Measurements from ENCODE around the gene DKKL1. TPM values are rescaled to one million over a fixed set of nuclear protein-coding genes. Genes with fewer than 3 reads are reported as not detected.

The DKKL1 gene
- total and polyA plus RNA-seq, 5 donors from 2014 or later: not detected

- peaks cover 35% of the 10 kb centered on the region for H3K36me3 Mint-ChIP-seq
- ATAC-seq (ENCODE audit: low read depth in 2 of 2): no peak
- Histone ChIP-seq H3K27ac (ENCODE audit: insufficient read depth, low read length, poor library complexity, severe bottlenecking) (no peak overlapping the region), H3K4me3 (ENCODE audit: low read depth, low read length) (no peak overlapping the region), H3K9me3 (ENCODE audit: control insufficient read depth in 2 of 2, low read length in 2 of 2) (no peaks in the 10 kb centered on the region), H3K4me1 (ENCODE audit: control insufficient read depth, insufficient read depth, low read length, poor library complexity, severe bottlenecking) (peaks cover 40% of the 10 kb centered on the region), H3K36me3 (ENCODE audit: control insufficient read depth, insufficient read depth, low read length) (peaks cover 14% of the 10 kb centered on the region), H3K27me3 (ENCODE audit: control insufficient read depth, insufficient read depth, low read length) (no peaks in the 10 kb centered on the region)
- H3K4me3 Mint-ChIP-seq: peak overlapping the region in 2 of 4 donors; percentile 50 to 51
- H3K27ac Mint-ChIP-seq: peak overlapping the region in 1 of 3 donors; percentile 59
- DNase-seq: no peak
- peaks cover 0 to 1% (median 0%) of the 10 kb centered on the region in 7 donors for H3K9me3 Mint-ChIP-seq
- no peaks in the 10 kb centered on the region for H3K27me3 Mint-ChIP-seq
- peaks cover 5 to 56% (median 26%) of the 10 kb centered on the region in 4 donors for H3K4me1 Mint-ChIP-seq
These were observed 24.2 kb upstream of the DKKL1 start for GRCh38 chr19:49339301-49340068.

DNA sequence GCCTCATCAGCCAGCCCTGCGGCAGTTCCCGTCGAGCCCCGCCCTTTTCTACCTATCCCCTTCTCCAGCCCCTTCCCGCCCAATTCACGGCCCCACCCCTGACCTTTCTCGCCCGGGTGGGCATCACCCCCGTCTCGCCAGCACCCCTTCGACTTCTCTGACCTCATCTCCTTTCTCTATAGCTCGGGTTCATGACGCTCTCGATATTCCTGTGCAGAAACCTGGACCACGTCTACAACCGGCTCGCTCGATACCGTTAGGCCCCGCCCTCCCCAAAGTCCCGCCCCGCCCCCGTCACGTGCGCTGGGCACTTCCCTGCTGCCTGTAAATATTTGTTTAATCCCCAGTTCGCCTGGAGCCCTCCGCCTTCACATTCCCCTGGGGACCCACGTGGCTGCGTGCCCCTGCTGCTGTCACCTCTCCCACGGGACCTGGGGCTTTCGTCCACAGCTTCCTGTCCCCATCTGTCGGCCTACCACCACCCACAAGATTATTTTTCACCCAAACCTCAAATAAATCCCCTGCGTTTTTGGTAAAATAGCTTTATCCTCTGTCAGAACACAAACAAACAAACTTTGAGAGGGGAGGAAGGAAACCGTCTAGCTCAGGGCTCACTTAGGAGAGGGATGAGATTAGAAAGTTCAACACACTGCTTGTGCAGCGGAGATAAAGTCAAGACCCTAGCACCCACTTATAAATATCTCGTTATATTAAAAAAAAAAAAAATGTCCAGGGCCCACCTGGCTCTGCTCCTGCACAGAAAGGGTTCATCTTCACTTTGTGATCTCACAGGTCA, 23.4 kb upstream of the DKKL1 start:
- Histone ChIP-seq H3K36me3 (ENCODE audit: control insufficient read depth, insufficient read depth, low read length) (peaks cover 14% of the 10 kb centered on the region), H3K4me1 (ENCODE audit: control insufficient read depth, insufficient read depth, low read length, poor library complexity, severe bottlenecking) (peaks cover 33% of the 10 kb centered on the region), H3K27me3 (ENCODE audit: control insufficient read depth, insufficient read depth, low read length) (no peaks in the 10 kb centered on the region), H3K27ac (ENCODE audit: insufficient read depth, low read length, poor library complexity, severe bottlenecking) (no peak overlapping the region), H3K9me3 (ENCODE audit: control insufficient read depth in 2 of 2, low read length in 2 of 2) (no peaks in the 10 kb centered on the region), H3K4me3 (ENCODE audit: low read depth, low read length) (no peak overlapping the region)
- no peaks in the 10 kb centered on the region for H3K27me3 Mint-ChIP-seq
- DNase-seq (no peak), ATAC-seq (ENCODE audit: low read depth in 2 of 2) (no peak)
- peaks cover 5 to 48% (median 23%) of the 10 kb centered on the region in 4 donors for H3K4me1 Mint-ChIP-seq
- H3K4me3 Mint-ChIP-seq: peak overlapping the region in 2 of 4 donors; percentile 43 to 50
- H3K9me3 Mint-ChIP-seq: peaks cover 0 to 1% (median 0%) of the 10 kb centered on the region in 7 donors
- H3K27ac Mint-ChIP-seq: peak overlapping the region in 2 of 3 donors; percentile 59 to 80
- H3K36me3 Mint-ChIP-seq: peaks cover 42% of the 10 kb centered on the region

- Mint-ChIP-seq H3K4me1 (peaks cover 0 to 40% (median 18%) of the 10 kb centered on the region in 4 donors), H3K27me3 (no peaks in the 10 kb centered on the region), H3K27ac (peak overlapping the region in 1 of 3 donors; percentile 80), H3K9me3 (peaks cover 0 to 1% (median 0%) of the 10 kb centered on the region in 7 donors), H3K36me3 (peaks cover 35% of the 10 kb centered on the region), H3K4me3 (peak overlapping the region in 1 of 4 donors; percentile 50)
- DNase-seq (no peak), ATAC-seq (ENCODE audit: low read depth in 2 of 2) (no peak)
- H3K27ac ChIP-seq (ENCODE audit: insufficient read depth, low read length, poor library complexity, severe bottlenecking): no peak overlapping the region
- no peak overlapping the region for H3K4me3 ChIP-seq (ENCODE audit: low read depth, low read length)
- H3K27me3 ChIP-seq (ENCODE audit: control insufficient read depth, insufficient read depth, low read length): no peaks in the 10 kb centered on the region
- H3K9me3 ChIP-seq (ENCODE audit: control insufficient read depth in 2 of 2, low read length in 2 of 2): no peaks in the 10 kb centered on the region
- peaks cover 14% of the 10 kb centered on the region for H3K36me3 ChIP-seq (ENCODE audit: control insufficient read depth, insufficient read depth, low read length)
- H3K4me1 ChIP-seq (ENCODE audit: control insufficient read depth, insufficient read depth, low read length, poor library complexity, severe bottlenecking): peaks cover 24% of the 10 kb centered on the region
These were observed 22.6 kb upstream of the DKKL1 start for GRCh38 chr19:49340865-49341718.

- Mint-ChIP-seq H3K4me1 (peaks cover 0 to 28% (median 9%) of the 10 kb centered on the region in 4 donors), H3K27ac (peak overlapping the region in 2 of 3 donors; percentile 1 to 57), H3K9me3 (peaks cover 0 to 1% (median 0%) of the 10 kb centered on the region in 7 donors), H3K4me3 (peak overlapping the region in 2 of 4 donors; percentile 22 to 46), H3K36me3 (peaks cover 32% of the 10 kb centered on the region), H3K27me3 (no peaks in the 10 kb centered on the region)
- H3K27ac ChIP-seq (ENCODE audit: insufficient read depth, low read length, poor library complexity, severe bottlenecking): no peak overlapping the region
- ATAC-seq (ENCODE audit: low read depth in 2 of 2) (no peak), DNase-seq (no peak)
- no peaks in the 10 kb centered on the region for H3K9me3 ChIP-seq (ENCODE audit: control insufficient read depth in 2 of 2, low read length in 2 of 2)
- H3K36me3 ChIP-seq (ENCODE audit: control insufficient read depth, insufficient read depth, low read length): peaks cover 11% of the 10 kb centered on the region
- no peaks in the 10 kb centered on the region for H3K27me3 ChIP-seq (ENCODE audit: control insufficient read depth, insufficient read depth, low read length)
- H3K4me3 ChIP-seq (ENCODE audit: low read depth, low read length): no peak overlapping the region
- peaks cover 12% of the 10 kb centered on the region for H3K4me1 ChIP-seq (ENCODE audit: control insufficient read depth, insufficient read depth, low read length, poor library complexity, severe bottlenecking)
These were observed 21.4 kb upstream of the DKKL1 start for GRCh38 chr19:49342291-49342721.

- Histone ChIP-seq H3K4me3 (ENCODE audit: low read depth, low read length) (no peak overlapping the region), H3K27ac (ENCODE audit: insufficient read depth, low read length, poor library complexity, severe bottlenecking) (no peak overlapping the region), H3K9me3 (ENCODE audit: control insufficient read depth in 2 of 2, low read length in 2 of 2) (no peaks in the 10 kb centered on the region), H3K36me3 (ENCODE audit: control insufficient read depth, insufficient read depth, low read length) (peaks cover 8% of the 10 kb centered on the region), H3K27me3 (ENCODE audit: control insufficient read depth, insufficient read depth, low read length) (no peaks in the 10 kb centered on the region), H3K4me1 (ENCODE audit: control insufficient read depth, insufficient read depth, low read length, poor library complexity, severe bottlenecking) (peaks cover 4% of the 10 kb centered on the region)
- no peaks in the 10 kb centered on the region for H3K27me3 Mint-ChIP-seq
- DNase-seq: no peak
- ATAC-seq (ENCODE audit: low read depth in 2 of 2): no peak
- H3K27ac Mint-ChIP-seq: peak overlapping the region in 1 of 3 donors; percentile 57
- H3K4me3 Mint-ChIP-seq: peak overlapping the region in 1 of 4 donors; percentile 22
- H3K9me3 Mint-ChIP-seq: peaks cover 0 to 1% (median 0%) of the 10 kb centered on the region in 7 donors
- H3K4me1 Mint-ChIP-seq: peaks cover 0 to 21% (median 9%) of the 10 kb centered on the region in 4 donors
- H3K36me3 Mint-ChIP-seq: peaks cover 27% of the 10 kb centered on the region
These were observed 20.6 kb upstream of the DKKL1 start for GRCh38 chr19:49343123-49343522.

DNA sequence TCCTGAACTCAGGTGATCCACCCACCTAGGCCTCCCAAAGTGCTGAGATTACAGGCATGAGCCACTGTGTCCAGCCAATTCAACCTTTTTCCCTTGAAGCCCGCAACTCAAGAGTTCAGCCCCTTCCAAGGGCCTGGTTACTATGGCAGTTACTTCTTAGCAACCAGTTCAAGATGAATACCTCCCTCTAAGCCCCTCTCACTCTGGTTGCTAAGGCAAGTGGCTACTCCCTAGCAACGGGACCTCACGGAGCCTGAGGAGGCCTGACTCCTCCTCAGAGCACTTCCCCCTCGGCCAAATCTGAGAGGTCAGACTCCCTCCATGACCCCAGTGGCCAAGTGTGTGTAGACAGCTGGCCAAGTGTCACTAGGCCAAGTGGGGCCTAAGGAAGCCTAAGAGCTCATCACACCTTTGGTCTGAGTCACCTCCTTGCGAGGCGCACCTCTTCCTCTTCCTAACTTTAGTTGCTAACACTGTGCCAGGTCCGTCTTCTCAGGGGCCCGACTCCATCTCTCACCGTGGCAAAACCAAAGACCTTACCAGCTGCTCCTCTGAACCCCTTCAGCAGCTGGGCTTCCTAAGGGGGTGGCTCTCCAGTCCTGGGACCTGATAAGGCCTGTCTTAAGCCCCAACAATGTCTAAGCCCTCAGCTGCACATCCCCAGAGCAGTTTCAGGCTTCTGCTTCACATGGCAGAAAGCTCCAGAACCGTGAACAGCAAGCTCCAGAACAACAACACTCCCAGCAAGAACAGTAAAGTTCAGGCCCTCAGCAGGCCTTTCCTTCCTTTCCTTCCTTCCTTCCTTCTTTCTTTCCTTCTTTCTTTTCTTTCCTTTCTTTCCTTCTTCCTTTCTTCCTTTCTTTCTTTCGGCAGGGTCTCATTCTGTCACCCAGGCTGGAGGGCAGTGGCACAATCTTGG, 18.9 kb upstream of the DKKL1 start:
- Mint-ChIP-seq H3K27ac (no peak overlapping the region), H3K36me3 (peaks cover 19% of the 10 kb centered on the region), H3K9me3 (peaks cover 0 to 1% (median 0%) of the 10 kb centered on the region in 7 donors), H3K4me3 (peak overlapping the region in 1 of 4 donors; percentile 23), H3K4me1 (peaks cover 0 to 10% (median 8%) of the 10 kb centered on the region in 4 donors), H3K27me3 (no peaks in the 10 kb centered on the region)
- no peaks in the 10 kb centered on the region for H3K9me3 ChIP-seq (ENCODE audit: control insufficient read depth in 2 of 2, low read length in 2 of 2)
- H3K36me3 ChIP-seq (ENCODE audit: control insufficient read depth, insufficient read depth, low read length): no peaks in the 10 kb centered on the region
- ATAC-seq (ENCODE audit: low read depth in 2 of 2) (no peak), DNase-seq (no peak)
- H3K4me1 ChIP-seq (ENCODE audit: control insufficient read depth, insufficient read depth, low read length, poor library complexity, severe bottlenecking): no peaks in the 10 kb centered on the region
- no peaks in the 10 kb centered on the region for H3K27me3 ChIP-seq (ENCODE audit: control insufficient read depth, insufficient read depth, low read length)
- H3K4me3 ChIP-seq (ENCODE audit: low read depth, low read length): no peak overlapping the region
- H3K27ac ChIP-seq (ENCODE audit: insufficient read depth, low read length, poor library complexity, severe bottlenecking): no peak overlapping the region
